CD8-positive, alpha-beta memory T cell (primary cell): ENCODE measurements around the gene PRR7. TPM values are rescaled to one million over a fixed set of nuclear protein-coding genes. Genes with fewer than 3 reads are reported as not detected.

Experiments
- CTCF ChIA-PET: fragments of 350-600 bp; sonication (Branson Sonifier 250); formaldehyde crosslinking; loops from one replicate; lab custom pipeline; 2021; ENCODE audit warnings: antibody characterized with exemption; lab: Charles Lee
- POLR2A ChIA-PET: fragments of 350-600 bp; sonication (Branson Sonifier 250); formaldehyde crosslinking; loops from one replicate; lab custom pipeline; 2021; ENCODE audit warnings: antibody characterized with exemption; lab: Charles Lee
- DNase-seq, 5 donors: peaks; one replicate each; pipeline versions ENCODE4 v3.0.0 to v3.0.0-alpha.2; 2020 to 2022; ENCODE audit warnings: mixed read lengths in 1 of 5
- H3K27ac ChIP-seq: one replicate; pipeline ENCODE4 v1.7.0; 2013; ENCODE audit warnings: low read depth, mild to moderate bottlenecking, low read length, moderate library complexity
- H3K27me3 ChIP-seq: 2 replicates; pipeline ENCODE4 v1.7.0; 2013; ENCODE audit warnings: low read length, mild to moderate bottlenecking; ENCODE audit not compliant: insufficient read depth, poor library complexity, severe bottlenecking
- H3K36me3 ChIP-seq: 2 replicates; pipeline ENCODE4 v1.7.0; 2013; ENCODE audit warnings: mild to moderate bottlenecking, low read length, moderate library complexity; ENCODE audit not compliant: insufficient read depth
- H3K4me1 ChIP-seq: 2 replicates; pipeline ENCODE4 v1.7.0; 2013; ENCODE audit warnings: mild to moderate bottlenecking, low read length, moderate library complexity; ENCODE audit not compliant: insufficient read depth
- H3K4me3 ChIP-seq: 2 replicates; pipeline ENCODE4 v1.7.0; 2013; ENCODE audit warnings: mild to moderate bottlenecking, low read length
- H3K9me3 ChIP-seq: 2 replicates; pipeline ENCODE4 v1.7.0; 2013; ENCODE audit warnings: mild to moderate bottlenecking, low read length
- H3K27ac Mint-ChIP-seq, 8 donors: one replicate each; pipeline ENCODE4 v1.8.0; 2020 to 2021; ENCODE audit warnings: mixed read lengths in 8 of 8, mild to moderate bottlenecking in 6 of 8, inconsistent platforms in 3 of 8, moderate library complexity in 3 of 8
- H3K27me3 Mint-ChIP-seq, 2 donors: one replicate each; pipeline ENCODE4 v1.8.0; 2020 to 2021; ENCODE audit warnings: mixed read lengths in 2 of 2, mild to moderate bottlenecking in 1 of 2, moderate library complexity in 1 of 2
- H3K36me3 Mint-ChIP-seq, 3 donors: one replicate each; pipeline ENCODE4 v1.8.0; 2020 to 2021; ENCODE audit warnings: mixed read lengths in 3 of 3, inconsistent platforms in 1 of 3, mild to moderate bottlenecking in 1 of 3
- H3K4me1 Mint-ChIP-seq, 3 donors: one replicate each; pipeline ENCODE4 v1.8.0; 2020 to 2021; ENCODE audit warnings: mixed read lengths in 3 of 3, inconsistent platforms in 1 of 3, mild to moderate bottlenecking in 1 of 3
- H3K4me3 Mint-ChIP-seq, 7 donors: one replicate each; pipeline ENCODE4 v1.8.0; 2020 to 2021; ENCODE audit warnings: mixed read lengths in 7 of 7, mild to moderate bottlenecking in 6 of 7, moderate library complexity in 4 of 7, inconsistent platforms in 2 of 7
- H3K9me3 Mint-ChIP-seq, 5 donors: one replicate each; pipeline ENCODE4 v1.8.0; 2020 to 2022; ENCODE audit warnings: mixed read lengths in 5 of 5, mild to moderate bottlenecking in 3 of 5, moderate library complexity in 2 of 5, inconsistent platforms in 1 of 5
- polyA plus RNA-seq: library from polyadenylated mRNA; unstranded; fragments of 300-500 nt; fragmentation: Illumina TruSeq; gene quantifications from one replicate; pipeline ENCODE4 v1.2.3, GENCODE V29; 2021
- total RNA-seq, 2 experiments: library from RNA; stranded (reverse); gene quantifications; one replicate each; pipeline ENCODE4 v1.2.3, GENCODE V29; 2021

Gene PRR7
- total and polyA plus RNA-seq, 3 experiments from 2014 or later, result 14.7 to 22.1 (median 15.3) TPM

- peaks cover 64 to 93% (median 64%) of the 10 kb centered on the region in 3 donors for H3K4me1 Mint-ChIP-seq
- H3K27me3 Mint-ChIP-seq, result peaks cover 0 to 4% of the 10 kb centered on the region in 2 donors
- no peaks in the 10 kb centered on the region for H3K27me3 ChIP-seq
- POLR2A ChIA-PET, result interaction anchor here (0.6 to 7.0 kb wide), 5 partner anchors 13 to 40 kb away, joined by 4 to 154 read pairs (median 4); partner anchors contain the start of gene PRR7
- H3K27ac ChIP-seq, result peak overlapping the region; percentile 93
- peaks cover 0 to 76% (median 9%) of the 10 kb centered on the region in 3 donors for H3K36me3 Mint-ChIP-seq
- peak overlapping the region; percentile 88 for H3K4me3 ChIP-seq
- CTCF ChIA-PET, result interaction anchor here (1.6 to 14.5 kb wide), 4 partner anchors 16 to 69 kb away, joined by 3 to 326 read pairs (median 164); partner anchors contain the start of genes PFN3 and PRR7
- no peak for DNase-seq
- H3K9me3 Mint-ChIP-seq, result peaks cover 0 to 2% (median 0%) of the 10 kb centered on the region in 5 donors
- H3K9me3 ChIP-seq, result no peaks in the 10 kb centered on the region
- peaks cover 96% of the 10 kb centered on the region for H3K4me1 ChIP-seq
- peaks cover 60% of the 10 kb centered on the region for H3K36me3 ChIP-seq
- H3K27ac Mint-ChIP-seq, result peak overlapping the region in 7 of 8 donors; percentile 43 to 94 (median 66)
- H3K4me3 Mint-ChIP-seq, result peak overlapping the region in 6 of 7 donors; percentile 20 to 73 (median 55)
These were observed 13.6 kb upstream of the PRR7 start for GRCh38 chr5:177432839-177433657.

DNA sequence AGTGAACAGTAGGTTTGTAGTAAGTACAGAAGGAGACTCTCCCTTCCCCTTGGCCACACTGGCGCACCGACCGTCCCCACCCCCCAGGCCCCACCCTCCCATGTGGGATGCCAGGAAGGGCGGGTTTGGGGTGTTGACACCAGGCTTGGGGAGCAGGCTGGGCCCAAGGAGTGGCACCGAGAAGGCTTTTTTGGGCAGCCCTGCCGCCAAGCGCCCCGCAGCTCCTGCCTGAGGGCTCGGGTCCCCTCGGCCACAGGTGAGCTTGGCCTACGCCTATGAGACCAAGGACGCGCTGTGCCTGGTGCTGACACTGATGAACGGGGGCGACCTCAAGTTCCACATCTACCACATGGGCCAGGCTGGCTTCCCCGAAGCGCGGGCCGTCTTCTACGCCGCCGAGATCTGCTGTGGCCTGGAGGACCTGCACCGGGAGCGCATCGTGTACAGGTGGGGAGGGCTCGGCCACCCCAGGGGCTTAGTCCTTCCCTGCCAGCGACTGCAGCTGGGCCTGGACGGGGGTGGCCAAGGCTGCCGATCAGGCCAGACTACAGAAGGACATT lies 12.9 kb upstream of the PRR7 start:
- POLR2A ChIA-PET, result interaction anchor here (0.5 to 7.0 kb wide), 5 partner anchors 12 to 293 kb away, joined by 3 to 154 read pairs (median 4); partner anchors contain the start of gene PRR7
- Histone ChIP-seq H3K27ac (no peak overlapping the region), H3K9me3 (no peaks in the 10 kb centered on the region), H3K4me3 (no peak overlapping the region), H3K27me3 (no peaks in the 10 kb centered on the region), H3K36me3 (peaks cover 67% of the 10 kb centered on the region), H3K4me1 (peaks cover 89% of the 10 kb centered on the region)
- peaks cover 0 to 82% (median 14%) of the 10 kb centered on the region in 3 donors for H3K36me3 Mint-ChIP-seq
- H3K4me3 Mint-ChIP-seq, result peak overlapping the region in 4 of 7 donors; percentile 23 to 73 (median 44)
- peaks cover 0 to 4% of the 10 kb centered on the region in 2 donors for H3K27me3 Mint-ChIP-seq
- peak overlapping the region in 7 of 8 donors; percentile 43 to 98 (median 85) for H3K27ac Mint-ChIP-seq
- H3K4me1 Mint-ChIP-seq, result peaks cover 65 to 93% (median 65%) of the 10 kb centered on the region in 3 donors
- no peak for DNase-seq
- CTCF ChIA-PET, result interaction anchor here (1.0 to 14.5 kb wide), 6 partner anchors 8 to 68 kb away, joined by 3 to 326 read pairs (median 30); partner anchors contain the start of genes PFN3 and PRR7
- peaks cover 0 to 2% (median 0%) of the 10 kb centered on the region in 5 donors for H3K9me3 Mint-ChIP-seq

GRCh38 chr5:177434437-177434836 lies 12.2 kb upstream of the PRR7 start:
- H3K27me3 Mint-ChIP-seq, result peaks cover 0 to 3% of the 10 kb centered on the region in 2 donors
- H3K27ac ChIP-seq, result no peak overlapping the region
- ChIA-PET CTCF (interaction anchor here (0.7 to 14.5 kb wide), 6 partner anchors 9 to 67 kb away, joined by 3 to 326 read pairs (median 3); partner anchors contain the start of genes PFN3 and PRR7), POLR2A (interaction anchor here (0.7 to 7.0 kb wide), 3 partner anchors 11 to 30 kb away, joined by 3 to 154 read pairs (median 3); partner anchors contain the start of gene PRR7)
- peaks cover 83% of the 10 kb centered on the region for H3K4me1 ChIP-seq
- peaks cover under 1 to 83% (median 16%) of the 10 kb centered on the region in 3 donors for H3K36me3 Mint-ChIP-seq
- peak overlapping the region in 6 of 7 donors; percentile 41 to 83 (median 66) for H3K4me3 Mint-ChIP-seq
- H3K36me3 ChIP-seq, result peaks cover 69% of the 10 kb centered on the region
- H3K27me3 ChIP-seq, result no peaks in the 10 kb centered on the region
- H3K9me3 ChIP-seq, result no peaks in the 10 kb centered on the region
- no peak overlapping the region for H3K4me3 ChIP-seq
- peak overlapping the region; percentile 71 to 98 (median 82) for H3K27ac Mint-ChIP-seq
- H3K9me3 Mint-ChIP-seq, result peaks cover 0 to 2% (median 0%) of the 10 kb centered on the region in 5 donors
- DNase-seq, result peak in 2 of 5 donors; percentile 28 to 55
- H3K4me1 Mint-ChIP-seq, result peaks cover 62 to 91% (median 64%) of the 10 kb centered on the region in 3 donors

DNA sequence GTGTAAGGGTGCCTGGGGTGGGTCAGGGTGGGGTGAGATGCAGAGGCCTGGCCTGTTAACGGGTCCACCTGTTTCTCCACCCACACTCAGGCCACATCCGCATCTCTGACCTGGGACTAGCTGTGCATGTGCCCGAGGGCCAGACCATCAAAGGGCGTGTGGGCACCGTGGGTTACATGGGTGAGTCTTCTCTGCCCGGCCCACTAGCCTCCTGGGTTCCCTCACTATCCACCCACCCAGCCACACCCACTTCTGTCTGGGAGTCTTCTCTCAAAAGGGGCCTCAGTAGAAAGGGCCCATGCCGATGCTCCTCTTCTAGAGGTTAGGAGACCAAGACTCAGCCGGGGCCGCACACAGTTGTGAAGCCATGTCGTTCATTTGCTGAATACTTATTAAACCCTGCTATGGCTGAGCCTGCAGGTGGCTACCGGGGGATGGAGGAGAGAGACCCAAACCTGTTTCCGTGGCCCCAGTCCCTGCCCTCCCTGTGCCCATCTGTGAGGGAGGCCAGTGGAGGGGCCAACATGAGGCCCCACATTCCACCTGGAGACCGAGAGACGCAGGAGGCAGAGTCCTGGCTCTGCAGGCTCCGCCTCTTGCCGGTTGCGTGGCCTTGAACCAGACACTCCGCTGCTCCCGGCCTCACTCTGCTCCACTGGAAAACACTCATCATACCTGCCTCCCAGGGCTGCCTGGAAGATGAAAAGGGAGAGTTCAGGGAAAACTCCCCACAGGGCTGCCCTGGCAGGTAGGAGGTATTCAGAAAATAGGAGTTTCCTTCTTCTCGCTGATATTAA lies 11.5 kb upstream of the PRR7 start:
- peaks cover 74% of the 10 kb centered on the region for H3K36me3 ChIP-seq
- DNase-seq, result no peak
- Mint-ChIP-seq H3K4me1 (peaks cover 62 to 91% (median 64%) of the 10 kb centered on the region in 3 donors), H3K9me3 (peaks cover 0 to 2% (median 0%) of the 10 kb centered on the region in 5 donors), H3K27ac (peak overlapping the region; percentile 42 to 98 (median 60)), H3K36me3 (peaks cover 5 to 86% (median 22%) of the 10 kb centered on the region in 3 donors), H3K27me3 (peaks cover 0 to 3% of the 10 kb centered on the region in 2 donors), H3K4me3 (peak overlapping the region in 1 of 7 donors; percentile 67)
- no peaks in the 10 kb centered on the region for H3K9me3 ChIP-seq
- no peaks in the 10 kb centered on the region for H3K27me3 ChIP-seq
- POLR2A ChIA-PET, result interaction anchor here (0.7 to 7.0 kb wide), 3 partner anchors 10 to 31 kb away, joined by 3 to 154 read pairs (median 3); partner anchors contain the start of gene PRR7
- CTCF ChIA-PET, result interaction anchor here (0.7 to 14.5 kb wide), 4 partner anchors 10 to 44 kb away, joined by 3 to 326 read pairs (median 136); partner anchors contain the start of genes PFN3 and PRR7
- no peak overlapping the region for H3K4me3 ChIP-seq
- H3K27ac ChIP-seq, result no peak overlapping the region
- peaks cover 83% of the 10 kb centered on the region for H3K4me1 ChIP-seq

- Histone ChIP-seq H3K9me3 (no peaks in the 10 kb centered on the region), H3K27ac (no peak overlapping the region), H3K27me3 (no peaks in the 10 kb centered on the region), H3K4me1 (peaks cover 83% of the 10 kb centered on the region), H3K4me3 (no peak overlapping the region), H3K36me3 (peaks cover 74% of the 10 kb centered on the region)
- ChIA-PET CTCF (interaction anchor here (1.5 to 15.5 kb wide), 3 partner anchors 10 to 30 kb away, joined by 5 to 307 read pairs (median 6); partner anchors contain the start of genes F12 and PFN3), POLR2A (interaction anchor here (2.2 kb wide), 1 partner anchor 10 kb away, joined by 9 read pairs; the partner anchor contains the start of gene PRR7)
- H3K27me3 Mint-ChIP-seq, result peaks cover 0 to 3% of the 10 kb centered on the region in 2 donors
- H3K36me3 Mint-ChIP-seq, result peaks cover 5 to 86% (median 19%) of the 10 kb centered on the region in 3 donors
- H3K4me1 Mint-ChIP-seq, result peaks cover 56 to 87% (median 60%) of the 10 kb centered on the region in 3 donors
- H3K4me3 Mint-ChIP-seq, result peak overlapping the region in 1 of 7 donors; percentile 44
- peak overlapping the region in 4 of 8 donors; percentile 10 to 76 (median 48) for H3K27ac Mint-ChIP-seq
- peaks cover 0 to 2% (median 0%) of the 10 kb centered on the region in 5 donors for H3K9me3 Mint-ChIP-seq
- DNase-seq, result no peak
These were observed 10.6 kb upstream of the PRR7 start for GRCh38 chr5:177435847-177436536.

DNA sequence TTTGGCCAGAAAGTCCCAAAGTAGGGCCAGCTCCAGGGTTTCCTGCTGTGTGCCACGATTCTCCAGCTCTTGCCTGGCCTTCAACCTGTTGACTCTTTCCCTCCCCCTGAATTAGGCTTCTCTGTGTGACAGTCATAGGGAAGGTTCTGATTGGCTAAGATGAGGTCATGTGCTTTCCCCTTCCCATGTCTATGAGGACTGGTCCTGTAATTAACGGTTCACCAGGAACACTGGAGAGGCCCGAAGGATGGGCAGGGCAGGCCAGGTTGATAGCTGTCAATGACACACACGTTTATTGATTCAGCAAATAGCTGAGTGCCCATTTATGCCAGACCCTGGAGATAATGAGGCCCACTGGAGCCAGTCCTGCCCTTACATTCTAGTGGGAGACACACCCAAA lies 9.0 kb upstream of the PRR7 start:
- Mint-ChIP-seq H3K4me3 (no peak overlapping the region), H3K36me3 (peaks cover 5 to 90% (median 19%) of the 10 kb centered on the region in 3 donors), H3K27ac (peak overlapping the region in 3 of 8 donors; percentile 51 to 76 (median 72)), H3K27me3 (no peaks in the 10 kb centered on the region), H3K4me1 (peaks cover 47 to 78% (median 51%) of the 10 kb centered on the region in 3 donors), H3K9me3 (peaks cover 0 to 2% (median 0%) of the 10 kb centered on the region in 5 donors)
- Histone ChIP-seq H3K4me1 (peaks cover 68% of the 10 kb centered on the region), H3K27me3 (no peaks in the 10 kb centered on the region), H3K9me3 (no peaks in the 10 kb centered on the region), H3K4me3 (no peak overlapping the region), H3K36me3 (peaks cover 79% of the 10 kb centered on the region), H3K27ac (no peak overlapping the region)
- ChIA-PET CTCF (interaction anchor here (0.9 to 15.5 kb wide), 9 partner anchors 8 to 67 kb away, joined by 3 to 307 read pairs (median 6); partner anchors contain the start of genes F12, GRK6, PDLIM7 and PFN3), POLR2A (interaction anchor here (1.3 to 2.2 kb wide), 3 partner anchors 8 to 10 kb away, joined by 3 to 9 read pairs (median 9); partner anchors contain the start of gene PRR7)
- no peak for DNase-seq
